HG03159 (cell line): Measurements from ENCODE around the gene ADAMTS17.
"Not testable (repeated sequence)": the region's sequence is repeated elsewhere in the genome, so short reads cannot be mapped to it uniquely, and the experiment has no call there.

ENCODE experiments used
- ATAC-seq: cut with Tn5 transposase; IDR thresholded peaks from one replicate; pipeline ENCODE4 v1.9.1; 2021; ENCODE audit warnings: mild to moderate bottlenecking, moderate library complexity; ENCODE audit not compliant: unreplicated experiment

Gene ADAMTS17

DNA sequence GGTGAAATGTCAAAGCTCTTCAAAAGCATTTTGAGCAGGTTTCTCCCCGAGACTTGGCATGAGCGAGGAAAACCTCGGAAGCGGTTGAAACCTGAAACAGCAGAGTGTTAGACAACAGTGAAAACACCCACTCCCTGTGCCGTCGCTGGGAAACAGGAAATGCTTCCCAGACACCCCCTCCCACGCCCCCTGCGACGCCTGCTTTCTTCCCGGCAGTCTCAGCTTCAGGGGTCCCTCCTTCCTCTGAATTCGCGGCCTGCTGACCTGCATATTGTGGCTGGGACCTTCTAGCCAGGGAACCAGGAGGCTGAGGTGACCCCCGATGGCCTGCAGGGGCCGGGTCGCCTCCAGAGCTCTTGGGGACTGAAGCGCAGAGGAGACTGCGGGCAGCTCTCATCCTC, 357.9 kb downstream of the ADAMTS17 start:
- ATAC-seq, result no peak

DNA sequence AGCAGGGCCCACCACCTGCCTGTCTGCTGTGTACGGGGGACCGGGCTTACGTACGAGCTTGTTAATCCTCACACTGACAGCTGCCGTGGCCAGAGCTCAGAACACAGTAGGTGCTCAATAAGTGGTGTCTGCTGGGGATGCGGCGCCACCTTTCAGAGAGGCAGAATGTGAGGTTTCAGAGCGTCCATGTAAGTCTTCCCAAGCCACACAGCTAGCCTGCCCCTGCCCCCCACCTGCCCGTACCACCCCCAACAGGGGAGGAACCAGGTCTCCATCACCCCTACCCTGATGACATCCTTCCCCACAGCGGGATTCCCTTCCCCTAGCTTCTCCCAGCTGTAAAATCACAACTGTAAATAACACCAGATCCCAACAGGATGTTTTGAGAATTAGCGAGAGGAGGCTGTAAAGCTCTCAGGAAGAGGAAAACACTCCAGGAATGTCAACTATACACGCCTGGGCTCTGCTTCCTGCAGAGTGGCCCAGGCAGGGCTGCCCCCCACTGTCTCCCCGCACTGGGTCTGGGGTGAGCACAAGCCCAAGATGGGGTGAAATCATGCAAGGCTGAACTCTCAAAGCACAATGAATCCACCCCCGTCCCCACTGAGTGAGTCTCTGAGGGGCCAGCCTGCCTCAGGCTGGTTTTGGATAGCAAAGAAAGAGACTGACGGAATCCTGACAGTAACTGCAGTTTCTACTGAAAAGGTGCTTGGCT, 358.4 kb downstream of the ADAMTS17 start:
- ATAC-seq, result no peak

DNA sequence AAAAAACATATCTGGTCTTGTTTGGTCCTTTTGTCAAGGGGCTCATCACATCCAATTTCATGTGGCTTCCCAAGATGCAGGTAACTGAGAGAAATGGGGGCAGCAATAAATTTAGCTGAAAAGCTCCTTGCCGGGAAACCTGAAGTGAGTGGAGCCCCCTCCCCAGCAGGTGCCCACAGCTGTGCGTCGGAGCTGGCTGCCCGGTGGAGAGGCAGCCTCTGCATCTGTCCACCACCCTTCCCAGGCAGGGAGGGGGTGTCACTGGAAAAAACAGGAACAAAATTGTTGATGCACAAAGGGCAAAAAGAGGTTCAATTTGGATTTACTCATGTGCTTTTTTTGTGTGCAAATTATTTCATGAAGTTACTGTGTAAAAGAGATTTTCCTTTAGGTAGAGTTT, 359.1 kb downstream of the ADAMTS17 start:
- no peak for ATAC-seq

DNA sequence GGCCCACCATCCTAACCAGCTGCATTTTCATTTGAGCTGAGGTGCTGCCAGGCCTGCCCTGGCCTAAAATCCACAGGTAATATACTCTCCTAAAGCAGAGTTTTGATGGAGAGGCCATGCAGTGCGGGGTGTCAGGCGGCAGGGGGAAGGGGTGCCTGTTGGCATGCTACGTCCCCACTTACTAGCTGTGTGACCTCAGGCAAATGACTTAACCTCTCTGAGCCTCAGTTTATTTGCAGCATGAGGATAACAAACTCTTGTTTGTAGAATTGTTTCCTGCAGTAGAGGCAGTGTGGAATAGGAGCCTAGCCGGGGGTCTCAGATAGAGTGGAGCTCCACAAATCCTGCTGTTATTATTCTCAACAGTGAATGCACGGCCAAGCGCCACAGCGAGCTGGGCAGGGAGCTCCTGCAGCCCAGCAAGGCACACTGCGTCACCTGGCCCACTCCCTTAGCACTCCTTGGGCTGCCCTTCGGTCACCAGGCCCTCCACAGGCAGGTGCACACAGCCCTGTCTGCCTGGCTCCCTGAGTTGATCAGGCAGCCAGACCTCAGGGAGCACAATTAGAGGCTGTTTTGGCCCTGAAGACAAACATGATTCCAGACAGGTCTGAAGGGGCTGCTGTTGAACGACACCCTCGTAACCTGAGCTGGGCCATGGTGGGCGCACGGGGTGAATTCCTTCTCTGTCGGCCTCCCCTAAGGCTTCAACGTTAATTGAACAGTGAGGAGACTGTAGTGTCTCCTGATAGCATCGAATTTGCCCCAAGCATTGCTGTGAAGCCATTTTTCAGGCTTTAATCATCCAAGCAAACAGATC, 359.7 kb downstream of the ADAMTS17 start:
- ATAC-seq, result no peak

DNA sequence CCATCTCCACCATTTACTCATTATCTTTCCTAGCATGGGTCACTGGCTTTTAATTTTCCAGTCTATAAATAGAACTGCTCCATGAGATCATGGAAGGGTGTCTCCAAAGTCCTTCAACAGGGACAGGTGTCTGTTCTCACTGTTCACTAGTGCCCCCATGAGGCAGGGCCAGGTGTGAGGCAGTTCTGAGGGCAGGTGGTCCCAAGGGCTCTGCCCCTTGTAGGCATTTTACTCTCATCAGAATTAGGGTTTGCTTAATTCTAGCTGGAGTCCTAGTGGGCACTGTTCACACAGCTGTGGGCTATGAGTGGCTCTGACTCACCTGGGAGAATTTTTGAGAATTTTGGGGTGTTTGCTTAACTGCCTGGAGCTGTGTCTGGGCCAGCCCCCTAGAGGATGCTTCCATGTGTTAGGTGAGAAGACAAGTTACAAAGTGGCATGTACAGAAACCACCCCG, 360.6 kb downstream of the ADAMTS17 start:
- no peak for ATAC-seq

DNA sequence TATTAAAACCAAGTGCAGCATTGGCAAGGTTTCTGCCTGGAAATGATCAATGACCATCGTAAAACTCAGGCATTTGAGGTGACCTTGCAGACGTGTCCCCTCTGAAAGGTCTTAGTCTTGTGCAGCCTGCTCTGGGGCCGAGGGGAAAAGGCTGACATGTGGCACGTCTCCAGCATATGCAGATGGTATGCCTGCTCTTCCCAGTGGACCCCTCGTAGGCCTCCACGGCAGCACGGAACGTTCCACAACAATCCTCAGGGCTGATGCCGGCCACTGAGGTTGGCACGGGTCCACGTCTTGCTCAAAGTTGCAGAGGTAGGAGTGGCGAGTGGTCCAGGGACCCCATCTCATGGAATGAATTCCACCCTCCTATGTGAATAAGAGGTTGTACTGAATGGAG, 361.0 kb downstream of the ADAMTS17 start:
- ATAC-seq, result no peak

DNA sequence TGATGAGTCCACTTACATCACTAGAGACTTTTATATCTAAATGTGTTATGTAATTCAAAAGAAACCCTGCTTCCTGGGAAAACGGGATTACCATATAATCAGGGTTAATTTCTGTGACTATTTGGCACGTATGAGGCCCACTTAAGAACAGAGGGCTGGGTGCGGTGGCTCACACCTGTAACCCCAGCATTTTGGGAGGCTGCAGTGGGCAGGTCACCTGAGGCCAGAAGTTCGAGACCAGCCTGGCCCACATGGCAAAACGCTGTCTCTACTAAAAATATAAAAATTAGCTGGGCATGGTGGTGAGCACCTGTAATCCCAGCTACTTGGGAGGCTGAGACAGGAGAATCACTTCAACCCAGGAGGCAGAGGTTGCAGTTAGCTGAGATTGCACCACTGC, 361.9 kb downstream of the ADAMTS17 start:
- ATAC-seq, result not testable (repeated sequence)

DNA sequence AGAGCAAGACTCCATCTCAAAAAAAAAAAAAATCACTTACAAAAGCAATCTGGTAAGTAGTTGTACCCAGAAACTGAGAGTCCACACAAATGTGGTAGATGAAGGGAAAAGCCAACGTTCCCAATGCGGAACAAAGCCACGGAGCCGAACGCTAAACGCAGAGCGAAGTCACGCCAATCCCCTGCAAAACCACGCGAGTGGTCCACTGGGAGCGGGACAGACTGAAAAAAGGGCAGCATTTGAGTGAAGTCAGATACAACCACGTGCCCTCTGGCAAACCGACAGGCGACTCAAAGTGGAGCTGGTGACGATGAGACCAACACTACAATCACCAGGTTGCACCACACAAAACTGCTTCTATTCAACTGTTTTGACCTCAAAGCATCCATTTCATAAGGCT, 362.4 kb downstream of the ADAMTS17 start:
- no peak for ATAC-seq

DNA sequence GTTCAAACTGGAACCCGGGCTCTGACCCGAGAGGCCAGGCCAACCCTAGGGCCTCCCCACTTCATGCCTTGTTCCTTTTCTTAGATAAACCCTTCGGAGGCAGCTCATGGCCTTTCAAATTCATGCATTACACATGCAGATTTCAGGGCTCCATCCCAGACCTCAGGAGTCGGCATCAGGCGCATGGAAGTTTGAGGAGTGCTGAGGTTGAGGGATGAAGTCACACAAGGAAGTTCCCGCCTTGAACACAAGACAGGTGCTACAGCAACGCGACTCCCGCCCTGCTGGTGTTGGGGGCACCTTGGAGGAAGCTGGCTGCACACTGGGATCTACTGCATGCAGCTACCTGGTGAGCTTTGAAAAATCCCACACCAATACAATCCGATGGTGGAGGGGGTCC, 363.3 kb downstream of the ADAMTS17 start:
- ATAC-seq, result no peak

DNA sequence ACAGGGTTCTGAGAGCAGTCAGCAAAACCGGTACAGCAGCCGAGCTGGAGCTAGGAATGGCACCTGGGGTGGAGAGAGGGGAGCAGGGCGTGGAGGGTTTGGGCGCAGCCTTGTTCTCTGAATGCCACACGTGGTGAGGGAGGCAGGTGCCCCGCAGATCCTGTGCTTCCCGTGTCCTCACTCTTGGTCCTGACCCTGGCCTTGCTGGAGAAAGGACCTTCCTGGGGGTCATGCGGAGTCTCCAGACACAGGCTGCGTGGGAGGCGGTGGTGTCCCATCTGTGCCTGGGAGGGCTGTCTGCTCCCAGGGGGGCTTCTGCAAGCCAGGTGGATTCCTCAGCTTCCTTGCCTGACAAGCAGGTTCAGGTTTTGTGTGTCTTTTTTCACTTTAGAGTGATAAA, 363.8 kb downstream of the ADAMTS17 start:
- no peak for ATAC-seq

DNA sequence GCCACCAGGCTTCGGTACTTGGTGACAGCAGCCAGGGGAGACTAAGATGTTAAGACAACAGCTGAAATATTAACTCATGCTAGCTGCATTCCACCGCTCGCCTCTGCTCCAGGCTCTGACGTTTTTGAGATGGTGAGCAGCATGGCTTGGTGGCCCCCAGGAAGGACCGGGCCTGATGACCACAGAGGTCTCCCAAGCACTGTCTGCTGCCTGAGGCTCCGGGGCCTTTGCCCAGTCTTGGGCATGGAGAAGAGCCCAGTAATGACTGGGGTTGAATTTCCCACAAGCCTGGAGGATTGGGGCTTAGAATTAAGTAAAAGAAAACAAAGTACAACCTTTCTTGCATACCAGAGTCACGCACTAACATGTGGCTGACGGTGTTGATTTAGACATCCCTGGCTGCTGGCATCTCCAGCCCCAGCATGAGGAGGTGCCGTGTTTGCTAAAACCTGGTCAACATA, 364.9 kb downstream of the ADAMTS17 start:
- no peak for ATAC-seq

DNA sequence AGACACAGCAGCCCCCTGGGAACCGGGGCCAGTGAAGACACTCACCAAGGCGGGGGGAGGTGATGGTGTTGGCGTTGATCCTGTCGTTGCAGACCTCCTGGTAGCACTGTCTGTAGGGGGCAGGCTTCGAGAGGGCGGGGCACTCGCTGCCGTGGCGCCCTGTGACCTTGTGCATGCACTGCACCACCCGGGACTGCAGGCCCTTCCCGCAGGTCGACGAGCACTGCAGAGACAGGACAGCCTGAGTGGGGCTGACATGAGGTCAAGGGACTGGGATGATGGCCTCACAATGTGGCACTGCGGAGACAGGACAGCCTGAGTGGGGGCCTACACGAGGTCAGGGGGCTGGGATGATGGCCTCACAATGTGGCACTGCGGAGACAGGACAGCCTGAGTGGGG, 365.8 kb downstream of the ADAMTS17 start:
- no peak for ATAC-seq

DNA sequence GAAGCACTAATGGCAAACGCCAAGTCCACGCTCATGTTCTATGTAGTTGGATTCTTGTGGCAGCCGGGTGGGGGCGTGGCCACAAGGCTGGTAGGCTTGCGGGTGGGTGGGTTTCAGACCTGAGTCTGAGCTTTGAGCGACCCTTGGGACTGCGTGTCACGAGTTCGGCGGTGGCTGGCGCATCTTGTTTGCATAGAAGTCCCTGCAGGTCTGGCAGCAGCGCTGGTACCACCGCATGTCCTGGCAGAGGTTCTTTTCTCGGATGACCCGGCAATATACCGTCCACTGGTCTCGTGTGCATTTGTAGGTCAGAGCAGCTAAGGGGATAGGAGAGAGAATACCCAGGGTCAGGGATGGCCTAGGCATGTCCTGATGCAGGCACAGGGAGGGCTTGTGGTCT, 367.5 kb downstream of the ADAMTS17 start:
- no peak for ATAC-seq

DNA sequence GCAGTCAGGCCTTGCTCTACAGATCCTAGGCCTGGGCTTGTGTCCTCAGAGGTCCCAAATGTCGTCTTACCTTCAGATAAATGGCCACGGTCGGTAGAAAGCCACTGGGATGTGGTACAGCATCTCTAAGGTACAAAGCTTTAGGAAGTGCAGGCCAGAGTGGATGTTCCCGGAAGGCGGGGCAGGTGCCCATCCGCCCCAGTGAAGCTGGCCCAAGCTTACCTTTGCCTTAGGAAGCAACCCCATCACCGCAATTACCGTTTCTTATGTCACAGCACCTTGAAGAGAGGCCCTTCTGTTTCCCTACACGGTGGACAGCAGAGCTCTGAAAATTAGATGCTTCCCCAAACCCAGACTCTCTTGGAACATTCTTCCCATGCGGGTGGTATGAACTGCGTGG, 368.4 kb downstream of the ADAMTS17 start:
- no peak for ATAC-seq

DNA sequence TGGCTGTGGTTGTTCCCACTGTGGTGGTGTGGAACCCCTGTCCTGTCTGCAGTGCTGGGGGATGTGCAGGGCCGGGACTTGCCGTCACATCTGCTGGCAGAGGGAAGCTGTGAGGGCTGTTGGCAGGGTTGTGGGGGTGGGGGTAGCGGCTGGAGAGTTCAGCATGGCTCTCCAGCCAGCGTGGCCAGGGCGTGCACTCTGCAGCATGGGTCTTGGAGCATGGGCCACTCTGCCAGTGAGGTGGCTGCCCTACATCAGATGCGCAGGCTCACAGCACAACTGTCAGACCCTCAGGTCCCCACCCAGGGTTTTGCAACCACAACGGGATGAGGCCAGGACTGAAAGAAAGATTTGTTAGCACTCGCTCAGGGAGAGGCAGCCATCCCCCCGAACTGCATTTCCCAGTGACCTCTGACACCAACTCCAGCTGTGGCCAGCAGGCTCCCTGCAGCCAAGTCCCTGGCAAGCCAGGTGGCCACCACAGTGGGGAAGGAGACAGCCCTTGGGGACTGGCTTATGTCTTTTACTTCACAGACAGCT, 370.8 kb downstream of the ADAMTS17 start:
- no peak for ATAC-seq

DNA sequence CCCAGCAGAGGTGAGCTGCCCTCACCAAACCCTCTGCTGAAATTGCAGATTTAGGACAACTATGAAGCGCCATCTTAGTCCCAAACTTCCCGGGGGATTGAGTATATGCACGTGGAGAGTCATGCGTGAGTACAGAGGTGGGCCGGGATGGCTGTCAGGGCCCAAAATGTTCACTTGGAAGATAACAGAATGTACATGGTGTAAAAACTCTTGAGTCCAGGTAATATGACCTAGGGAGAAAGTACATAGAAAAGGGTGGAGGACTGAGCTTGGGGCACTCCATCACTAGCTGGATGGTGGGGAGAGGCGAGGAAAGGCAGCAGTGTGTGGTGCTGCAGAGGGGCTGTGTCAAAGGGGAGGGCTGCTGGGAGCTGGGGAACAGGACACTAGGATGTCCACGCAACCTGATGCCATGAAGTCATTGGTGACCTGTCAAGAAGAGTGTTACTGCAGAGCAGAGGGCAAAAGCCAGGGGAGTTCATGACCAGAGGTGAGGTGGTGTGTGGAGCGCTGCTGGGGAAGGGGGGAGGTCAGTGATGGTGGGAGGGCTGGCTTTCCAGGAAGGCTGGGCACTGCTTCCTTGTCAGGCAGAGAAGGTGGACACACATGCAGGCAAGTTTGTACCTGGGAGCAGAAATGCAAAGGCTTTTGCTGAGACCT, 372.4 kb downstream of the ADAMTS17 start:
- no peak for ATAC-seq

DNA sequence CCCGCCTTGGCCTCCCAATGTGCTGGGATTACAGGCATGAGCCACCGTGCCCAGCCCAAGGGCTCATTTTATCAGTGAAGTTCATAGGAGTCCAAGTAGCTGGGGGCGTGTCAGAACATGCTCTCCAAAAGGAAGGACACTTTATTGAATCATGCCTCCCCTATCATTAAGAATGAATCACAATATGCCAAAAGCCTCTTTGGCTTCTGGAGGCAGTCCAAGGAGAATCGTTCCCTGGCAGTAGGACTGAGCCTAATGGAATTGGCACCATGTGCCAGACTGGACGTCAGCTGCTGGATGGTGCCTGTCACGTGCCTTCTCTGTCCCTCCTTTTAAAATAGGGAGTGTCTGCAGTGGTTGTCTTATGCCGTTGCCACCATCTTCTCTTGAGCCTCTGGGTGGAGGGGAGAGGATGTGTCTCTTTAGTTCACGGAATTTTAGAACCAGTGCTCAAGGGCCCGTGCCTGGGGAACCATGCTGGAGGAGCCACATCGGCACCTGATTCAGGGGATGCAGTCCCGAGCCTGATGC, 373.9 kb downstream of the ADAMTS17 start:
- ATAC-seq, result no peak

DNA sequence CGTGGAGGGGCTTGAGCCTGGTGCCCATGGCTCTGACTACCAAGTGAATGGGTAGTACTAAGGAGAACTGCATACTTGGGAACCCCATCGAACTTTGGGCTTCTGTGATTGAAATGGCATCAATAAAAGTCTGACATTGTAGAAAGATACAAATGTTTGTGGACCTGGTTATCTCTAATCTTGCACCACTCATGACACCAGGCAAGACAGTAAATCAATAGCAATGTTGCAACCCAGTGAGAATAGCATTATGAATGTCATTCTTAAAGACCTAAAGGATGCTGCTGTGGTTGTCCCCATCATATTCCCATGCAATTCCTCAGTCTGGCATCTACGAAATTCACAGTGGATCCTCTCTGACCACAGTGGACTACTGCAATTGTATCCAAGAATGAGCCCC, 375.0 kb downstream of the ADAMTS17 start:
- no peak for ATAC-seq

DNA sequence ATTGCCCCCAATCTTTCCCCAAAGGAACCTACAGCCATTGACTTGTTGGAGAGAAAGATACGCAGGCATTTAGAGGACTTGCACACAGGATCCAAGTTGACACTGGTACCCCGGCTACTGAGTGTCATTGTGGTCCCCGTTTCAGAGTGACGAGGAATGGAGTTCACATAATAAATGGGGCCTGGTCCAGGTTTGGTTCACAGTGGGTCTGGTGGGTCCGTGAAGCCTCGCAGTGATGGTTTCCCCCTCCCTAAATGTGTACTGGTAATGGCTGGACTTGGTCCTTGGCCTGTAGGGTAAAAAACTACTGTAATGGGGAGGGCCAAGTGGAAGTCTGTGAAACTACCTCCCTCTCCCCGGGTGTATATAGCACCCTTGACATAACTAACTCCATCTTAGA, 376.4 kb downstream of the ADAMTS17 start:
- ATAC-seq, result no peak

DNA sequence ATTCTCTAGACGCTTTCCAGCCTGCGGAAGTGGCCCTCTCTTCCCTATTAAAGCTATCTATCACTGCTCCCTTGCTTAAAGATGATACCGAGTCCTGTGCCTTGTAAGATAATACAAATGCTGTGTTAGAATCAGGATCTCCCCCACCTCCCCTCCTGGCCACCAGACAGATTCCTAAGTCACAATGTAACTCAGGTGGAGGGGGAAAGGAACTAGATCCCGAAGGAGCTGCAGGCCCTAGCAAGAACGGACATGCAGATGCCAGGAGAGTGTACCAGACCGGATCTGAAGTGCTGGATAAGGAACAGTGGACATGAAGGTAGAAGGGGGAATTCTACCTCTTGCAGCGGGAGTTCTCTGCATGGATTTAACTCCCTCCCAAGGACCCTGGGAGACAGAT, 377.8 kb downstream of the ADAMTS17 start:
- ATAC-seq, result no peak
